Measurements from ENCODE around the gene PYGM.

DNA sequence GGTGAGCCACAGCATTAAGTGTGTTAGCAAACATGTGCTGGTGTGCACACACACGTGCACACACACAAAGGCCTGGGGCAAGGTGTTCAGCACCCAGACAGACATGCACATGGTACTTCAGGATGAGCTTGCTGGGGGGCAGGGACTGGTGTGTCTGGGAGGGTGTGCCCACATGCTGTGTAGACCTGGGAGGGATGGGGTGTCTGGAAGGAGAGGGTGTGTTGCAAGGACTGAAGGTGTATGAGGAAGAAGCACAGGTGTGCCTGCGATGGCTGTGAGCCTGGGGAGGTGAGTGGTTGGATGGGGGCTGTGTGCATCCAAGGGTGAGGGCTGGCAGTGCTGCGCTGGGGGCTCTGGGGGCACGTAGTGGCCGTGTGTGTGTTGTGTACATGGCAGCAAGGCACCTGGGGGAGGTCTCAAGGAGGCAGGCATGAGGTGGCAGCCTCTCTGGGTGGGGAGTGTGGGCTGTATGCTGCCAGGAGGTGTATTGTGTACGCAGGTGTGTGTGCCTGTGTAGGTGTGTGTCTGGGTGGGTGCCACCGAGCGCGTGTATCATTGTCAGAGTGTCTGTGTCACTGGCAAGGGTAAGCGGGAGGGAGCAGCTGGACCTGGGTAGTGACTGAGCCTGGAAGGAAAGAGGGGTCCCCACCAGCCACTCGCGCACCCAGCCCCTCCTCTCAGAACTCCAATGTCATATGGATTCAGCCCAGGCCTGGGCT is 39.0 kb downstream of the PYGM start:
- TF ChIP-seq, protein P1, sequence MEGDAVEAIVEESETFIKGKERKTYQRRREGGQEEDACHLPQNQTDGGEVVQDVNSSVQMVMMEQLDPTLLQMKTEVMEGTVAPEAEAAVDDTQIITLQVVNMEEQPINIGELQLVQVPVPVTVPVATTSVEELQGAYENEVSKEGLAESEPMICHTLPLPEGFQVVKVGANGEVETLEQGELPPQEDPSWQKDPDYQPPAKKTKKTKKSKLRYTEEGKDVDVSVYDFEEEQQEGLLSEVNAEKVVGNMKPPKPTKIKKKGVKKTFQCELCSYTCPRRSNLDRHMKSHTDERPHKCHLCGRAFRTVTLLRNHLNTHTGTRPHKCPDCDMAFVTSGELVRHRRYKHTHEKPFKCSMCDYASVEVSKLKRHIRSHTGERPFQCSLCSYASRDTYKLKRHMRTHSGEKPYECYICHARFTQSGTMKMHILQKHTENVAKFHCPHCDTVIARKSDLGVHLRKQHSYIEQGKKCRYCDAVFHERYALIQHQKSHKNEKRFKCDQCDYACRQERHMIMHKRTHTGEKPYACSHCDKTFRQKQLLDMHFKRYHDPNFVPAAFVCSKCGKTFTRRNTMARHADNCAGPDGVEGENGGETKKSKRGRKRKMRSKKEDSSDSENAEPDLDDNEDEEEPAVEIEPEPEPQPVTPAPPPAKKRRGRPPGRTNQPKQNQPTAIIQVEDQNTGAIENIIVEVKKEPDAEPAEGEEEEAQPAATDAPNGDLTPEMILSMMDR (IDR thresholded peaks at IDR 0.05 in 8 of 11, conservative IDR thresholded peaks at IDR 0.05 in 3 of 11), result no peak
- TF ChIP-seq POLR2A (IDR thresholded peaks at IDR 0.05), result no peak
- TF ChIP-seq POLR2AphosphoS5 (IDR thresholded peaks at IDR 0.05), result no peak
